HCT116 (cell line): ENCODE measurements around the gene SH2D7. TPM values are rescaled to one million over a fixed set of nuclear protein-coding genes. Genes with fewer than 3 reads are reported as not detected.

Experiments used
- ATAC-seq: fragments of 200-7000 bp; cut with Tn5 transposase; 2 replicates; pipeline ENCODE4 v1.9.1; 2020; ENCODE audit warnings: mild to moderate bottlenecking, moderate library complexity
- BruUV-seq: library from RNA; stranded (reverse); fragments of 400-500 nt; replicated peaks from 2 replicates; lab custom pipeline; 2021; lab: Mats Ljungman, UMichigan
- CTCF ChIA-PET: fragments of 300-600 bp; sonication (Branson Sonifier 250); formaldehyde crosslinking; loops from one replicate; lab custom pipeline; 2021; ENCODE audit warnings: antibody characterized with exemption; lab: Charles Lee
- POLR2A ChIA-PET: fragments of 300-600, 350-600 bp; sonication (Branson Sonifier 250); formaldehyde crosslinking; loops from one replicate; lab custom pipeline; 2021; ENCODE audit warnings: antibody characterized with exemption; lab: Charles Lee
- RAD21 ChIA-PET, 2 experiments: fragments of 300-600 bp; sonication (Branson Sonifier 250); formaldehyde crosslinking; loops; one replicate each; lab custom pipeline; 2023; ENCODE audit warnings: low total read pairs in 2 of 2; ENCODE audit not compliant: uncharacterized antibody in 2 of 2, unreplicated experiment in 2 of 2, low non-redundant PET in 1 of 2; lab: Charles Lee
- DNase-seq: peaks from one replicate; pipeline ENCODE4 v3.0.0-alpha.2; 2010; ENCODE audit warnings: low read depth, low spot score
- H2AFZ ChIP-seq: fragments of 200-600 bp; shearing (Covaris generic), sonication (generic); 2 replicates; pipeline ENCODE4 v1.6.1; 2017; ENCODE audit warnings: low read depth, mixed run types, mixed read lengths, antibody characterized with exemption, low read length; ENCODE audit not compliant: poor library complexity, severe bottlenecking
- H3K27ac ChIP-seq: 2 replicates; pipeline ENCODE4 v1.5.1; 2012; ENCODE audit warnings: low read depth, low read length
- H3K27me3 ChIP-seq: fragments of 200-600 bp; sonication (generic); 2 replicates; pipeline ENCODE4 v1.6.1; 2016; ENCODE audit warnings: mixed run types, low read length, mixed read lengths; ENCODE audit not compliant: insufficient read depth
- H3K36me3 ChIP-seq, 2 experiments: fragments of 200-500 bp in 1 of 2; fragments of 200-600 bp in 1 of 2; sonication (Bioruptor generic) in 1 of 2; sonication (generic) in 1 of 2; 2 replicates each; pipeline versions ENCODE4 v1.5.1 to v1.6.1; 2014 to 2016; ENCODE audit warnings: low read length in 2 of 2, inconsistent platforms in 1 of 2, mixed read lengths in 1 of 2, mixed run types in 1 of 2; ENCODE audit not compliant: insufficient read depth in 2 of 2, control insufficient read depth in 1 of 2
- H3K4me1 ChIP-seq, 2 experiments: fragments of 200-600 bp in 1 of 2; sonication (generic) in 1 of 2; 2 replicates each; pipeline versions ENCODE4 v1.5.1 to v1.6.1; 2012 to 2017; ENCODE audit warnings: low read length in 2 of 2, inconsistent platforms in 1 of 2, mild to moderate bottlenecking in 1 of 2, mixed read lengths in 1 of 2, mixed run types in 1 of 2, moderate library complexity in 1 of 2; ENCODE audit not compliant: insufficient read depth in 2 of 2, control insufficient read depth in 1 of 2
- H3K4me2 ChIP-seq: fragments of 200-600 bp; sonication (generic); 2 replicates; pipeline ENCODE4 v1.6.1; 2017; ENCODE audit warnings: mixed run types, low read length, mixed read lengths
- H3K4me3 ChIP-seq, 2 experiments: fragments of 200-600 bp in 1 of 2; sonication (generic) in 1 of 2; replicated peaks in 1 of 2; 2 replicates each; pipeline ENCODE4 v1.5.1; 2011 to 2016; ENCODE audit warnings: low read length in 2 of 2, control low read depth in 1 of 2, low read depth in 1 of 2, mild to moderate bottlenecking in 1 of 2, mixed read lengths in 1 of 2, mixed run types in 1 of 2
- H3K79me2 ChIP-seq: fragments of 200-600 bp; sonication (generic); 2 replicates; pipeline ENCODE4 v1.6.1; 2017; ENCODE audit warnings: mild to moderate bottlenecking, mixed run types, low read length, moderate library complexity, mixed read lengths; ENCODE audit not compliant: insufficient read depth
- H3K9ac ChIP-seq: fragments of 200-600 bp; sonication (generic); 2 replicates; pipeline ENCODE4 v1.6.1; 2016; ENCODE audit warnings: low read length, mixed read lengths
- H3K9me2 ChIP-seq: fragments of 200-600 bp; sonication (generic), shearing (Covaris generic); 2 replicates; pipeline ENCODE4 v1.6.1; 2017; ENCODE audit warnings: mixed run types, mild to moderate bottlenecking, moderate library complexity; ENCODE audit not compliant: insufficient read depth
- H3K9me3 ChIP-seq, 2 experiments: fragments of 200-500 bp in 1 of 2; fragments of 200-600 bp in 1 of 2; sonication (Bioruptor generic) in 1 of 2; sonication (generic) in 1 of 2; 2 replicates each; pipeline ENCODE4 v1.6.1; 2014 to 2017; ENCODE audit warnings: low read length in 2 of 2, mixed read lengths in 2 of 2, inconsistent platforms in 1 of 2, low read depth in 1 of 2, mild to moderate bottlenecking in 1 of 2, mixed run types in 1 of 2, moderate library complexity in 1 of 2; ENCODE audit not compliant: control insufficient read depth in 1 of 2, insufficient read depth in 1 of 2
- H4K20me1 ChIP-seq: fragments of 200-600 bp; sonication (generic), shearing (Covaris generic); 2 replicates; pipeline ENCODE4 v1.6.1; 2017; ENCODE audit warnings: mixed run types, mild to moderate bottlenecking, moderate library complexity; ENCODE audit not compliant: insufficient read depth
- CBX3 ChIP-seq: IDR thresholded peaks from 2 replicates; pipeline ENCODE4 v1.6.1; 2012; ENCODE audit warnings: low read depth
- CEBPB ChIP-seq: IDR thresholded peaks from 2 replicates; pipeline ENCODE4 v1.6.1; 2012; ENCODE audit warnings: low read depth
- EGR1 ChIP-seq: IDR thresholded peaks from 2 replicates; pipeline ENCODE4 v1.6.1; 2012; ENCODE audit warnings: low read depth
- EZH2phosphoT487 ChIP-seq: fragments of 200-600 bp; IDR thresholded peaks from 2 replicates; pipeline ENCODE4 v1.6.1; 2018; ENCODE audit warnings: antibody characterized with exemption, borderline replicate concordance
- FOSL1 ChIP-seq: IDR thresholded peaks from 2 replicates; pipeline ENCODE4 v1.6.1; 2012; ENCODE audit warnings: low read depth
- JUND ChIP-seq: IDR thresholded peaks from 2 replicates; pipeline ENCODE4 v1.6.1; 2012
- POLR2A ChIP-seq: IDR thresholded peaks from 2 replicates; pipeline ENCODE4 v1.7.0; 2011; ENCODE audit warnings: borderline replicate concordance; ENCODE audit not compliant: insufficient read depth, insufficient read length; ENCODE audit errors: extremely low read depth
- POLR2AphosphoS5 ChIP-seq: IDR thresholded peaks from 2 replicates; pipeline ENCODE4 v1.6.1; 2011; ENCODE audit warnings: mild to moderate bottlenecking, low read depth, low read length, moderate library complexity
- RAD21 ChIP-seq: IDR thresholded peaks from 2 replicates; pipeline ENCODE4 v1.6.1; 2012; ENCODE audit warnings: low read depth, mild to moderate bottlenecking
- SIN3A ChIP-seq: IDR thresholded peaks from 2 replicates; pipeline ENCODE4 v1.6.1; 2012; ENCODE audit warnings: low read depth
- SP1 ChIP-seq: IDR thresholded peaks from 2 replicates; pipeline ENCODE4 v1.6.1; 2012; ENCODE audit warnings: low read depth
- SRF ChIP-seq: IDR thresholded peaks from 2 replicates; pipeline ENCODE4 v1.6.1; 2012; ENCODE audit warnings: low read depth
- TCF7L2 ChIP-seq: IDR thresholded peaks from 2 replicates; pipeline ENCODE4 v1.7.0; 2011; ENCODE audit warnings: borderline replicate concordance, inconsistent platforms; ENCODE audit not compliant: insufficient read depth, insufficient read length; ENCODE audit errors: extremely low read depth
- YY1 ChIP-seq: IDR thresholded peaks from 2 replicates; pipeline ENCODE4 v1.6.1; 2011; ENCODE audit warnings: low read length, low read depth, moderate library complexity, mild to moderate bottlenecking; ENCODE audit not compliant: insufficient replicate concordance; ENCODE audit errors: extremely low read depth
- ZFX ChIP-seq: fragments of 450-650 bp; IDR thresholded peaks from 2 replicates; pipeline ENCODE4 v1.6.1; 2017
- ZNF274 ChIP-seq: fragments of 200-500 bp; sonication (Bioruptor generic); IDR thresholded peaks from 2 replicates; pipeline ENCODE4 v1.6.1; 2014; ENCODE audit warnings: mild to moderate bottlenecking, low read depth, low read length, inconsistent platforms
- intact Hi-C: fragments of 100-400 bp; cut with micrococcal nuclease; formaldehyde crosslinking; loops from 2 replicates; pipeline ENCODE4 v1.10.0; 2022
- total RNA-seq: library from RNA; stranded (reverse); gene quantifications from one replicate; pipeline ENCODE4 v1.2.1, GENCODE V29; 2021; ENCODE audit not compliant: unreplicated experiment
- TF ChIP-seq, protein P1 (sequence below): IDR thresholded peaks from 2 replicates; pipeline ENCODE4 v1.6.1; 2012; ENCODE audit warnings: low read depth
- TF ChIP-seq, protein P2 (sequence below): IDR thresholded peaks from 2 replicates; pipeline ENCODE4 v1.6.1; 2012
- TF ChIP-seq, protein P3 (sequence below): IDR thresholded peaks from 2 replicates; pipeline ENCODE4 v1.6.1; 2012

SH2D7 gene
- total RNA-seq, 1 experiment from 2014 or later, result not detected

DNA sequence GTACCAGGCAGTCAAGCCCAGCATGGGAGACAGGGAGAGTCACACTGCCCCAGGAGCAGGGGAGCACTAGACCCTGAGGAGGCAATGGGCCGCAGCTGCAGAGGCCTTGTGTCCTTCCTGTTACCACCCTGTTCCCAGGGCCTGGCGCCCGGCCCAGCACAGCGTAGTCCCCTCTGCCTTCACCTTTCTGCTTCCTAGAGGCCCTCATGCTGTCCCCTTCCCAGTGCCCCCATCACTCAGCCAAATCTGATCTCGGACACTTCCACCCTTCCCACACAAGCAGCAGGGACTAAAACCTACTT is 8.0 kb upstream of the SH2D7 start (continued):
- TF ChIP-seq, protein P1, sequence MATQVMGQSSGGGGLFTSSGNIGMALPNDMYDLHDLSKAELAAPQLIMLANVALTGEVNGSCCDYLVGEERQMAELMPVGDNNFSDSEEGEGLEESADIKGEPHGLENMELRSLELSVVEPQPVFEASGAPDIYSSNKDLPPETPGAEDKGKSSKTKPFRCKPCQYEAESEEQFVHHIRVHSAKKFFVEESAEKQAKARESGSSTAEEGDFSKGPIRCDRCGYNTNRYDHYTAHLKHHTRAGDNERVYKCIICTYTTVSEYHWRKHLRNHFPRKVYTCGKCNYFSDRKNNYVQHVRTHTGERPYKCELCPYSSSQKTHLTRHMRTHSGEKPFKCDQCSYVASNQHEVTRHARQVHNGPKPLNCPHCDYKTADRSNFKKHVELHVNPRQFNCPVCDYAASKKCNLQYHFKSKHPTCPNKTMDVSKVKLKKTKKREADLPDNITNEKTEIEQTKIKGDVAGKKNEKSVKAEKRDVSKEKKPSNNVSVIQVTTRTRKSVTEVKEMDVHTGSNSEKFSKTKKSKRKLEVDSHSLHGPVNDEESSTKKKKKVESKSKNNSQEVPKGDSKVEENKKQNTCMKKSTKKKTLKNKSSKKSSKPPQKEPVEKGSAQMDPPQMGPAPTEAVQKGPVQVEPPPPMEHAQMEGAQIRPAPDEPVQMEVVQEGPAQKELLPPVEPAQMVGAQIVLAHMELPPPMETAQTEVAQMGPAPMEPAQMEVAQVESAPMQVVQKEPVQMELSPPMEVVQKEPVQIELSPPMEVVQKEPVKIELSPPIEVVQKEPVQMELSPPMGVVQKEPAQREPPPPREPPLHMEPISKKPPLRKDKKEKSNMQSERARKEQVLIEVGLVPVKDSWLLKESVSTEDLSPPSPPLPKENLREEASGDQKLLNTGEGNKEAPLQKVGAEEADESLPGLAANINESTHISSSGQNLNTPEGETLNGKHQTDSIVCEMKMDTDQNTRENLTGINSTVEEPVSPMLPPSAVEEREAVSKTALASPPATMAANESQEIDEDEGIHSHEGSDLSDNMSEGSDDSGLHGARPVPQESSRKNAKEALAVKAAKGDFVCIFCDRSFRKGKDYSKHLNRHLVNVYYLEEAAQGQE, result no peak
- TF ChIP-seq SRF (no peak), RAD21 (no peak), JUND (no peak), CBX3 (no peak)
- TF ChIP-seq, protein P2, sequence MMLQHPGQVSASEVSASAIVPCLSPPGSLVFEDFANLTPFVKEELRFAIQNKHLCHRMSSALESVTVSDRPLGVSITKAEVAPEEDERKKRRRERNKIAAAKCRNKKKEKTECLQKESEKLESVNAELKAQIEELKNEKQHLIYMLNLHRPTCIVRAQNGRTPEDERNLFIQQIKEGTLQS, result no peak
- TF ChIP-seq, protein P3, sequence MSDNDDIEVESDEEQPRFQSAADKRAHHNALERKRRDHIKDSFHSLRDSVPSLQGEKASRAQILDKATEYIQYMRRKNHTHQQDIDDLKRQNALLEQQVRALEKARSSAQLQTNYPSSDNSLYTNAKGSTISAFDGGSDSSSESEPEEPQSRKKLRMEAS, result no peak
- TF ChIP-seq, all 23 proteins: peak for 0

DNA sequence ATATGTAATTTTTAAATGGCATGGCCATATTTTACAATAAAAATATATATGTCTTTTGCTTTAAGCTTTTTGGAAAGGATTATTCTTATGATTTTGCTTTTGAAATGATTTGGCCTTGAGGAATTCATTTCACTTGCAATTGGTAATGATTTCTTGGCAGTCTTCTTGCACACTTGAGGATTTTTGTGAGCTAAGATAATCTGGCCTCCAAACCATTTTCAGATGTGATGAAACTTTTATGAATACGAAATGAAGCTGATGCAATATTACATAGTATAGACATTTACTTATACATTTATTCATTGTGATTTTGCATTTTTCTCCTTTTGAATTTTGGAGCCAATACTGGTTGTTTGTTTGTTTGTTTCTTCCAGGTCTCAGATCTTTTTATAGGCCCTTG is 6.4 kb upstream of the SH2D7 start:
- no peak overlapping the region for H3K4me2 ChIP-seq
- ATAC-seq, result no peak
- CTCF ChIA-PET, result no interaction called here
- no peak overlapping the region for H3K4me3 ChIP-seq
- H3K9me3 ChIP-seq, result no peaks in the 10 kb centered on the region
- no peaks in the 10 kb centered on the region for H4K20me1 ChIP-seq
- no peaks in the 10 kb centered on the region for H3K27me3 ChIP-seq
- H3K4me1 ChIP-seq, result no peaks in the 10 kb centered on the region
- no TSS peak for BruUV-seq
- H2AFZ ChIP-seq, result no peak overlapping the region
- no peaks in the 10 kb centered on the region for H3K79me2 ChIP-seq
- no peaks in the 10 kb centered on the region for H3K36me3 ChIP-seq
- H3K9me2 ChIP-seq, result no peaks in the 10 kb centered on the region
- RAD21 ChIA-PET, result no interaction called here
- H3K27ac ChIP-seq, result no peak overlapping the region
- no peak for DNase-seq
- intact Hi-C loops, result no loop called here
- POLR2A ChIA-PET, result no interaction called here
- H3K9ac ChIP-seq, result no peak overlapping the region
- no peak for TF ChIP-seq FOSL1
- TF ChIP-seq, protein P1, result no peak
- no peak for TF ChIP-seq TCF7L2
- no peak for TF ChIP-seq ZNF274
- TF ChIP-seq POLR2AphosphoS5, result no peak
- TF ChIP-seq CBX3, result no peak
- no peak for TF ChIP-seq ZFX
- TF ChIP-seq SRF, result no peak
- no peak for TF ChIP-seq JUND
- TF ChIP-seq SP1, result no peak
- no peak for TF ChIP-seq EGR1
- TF ChIP-seq, protein P2, result no peak
- no peak for TF ChIP-seq EZH2phosphoT487
- no peak for TF ChIP-seq YY1
- no peak for TF ChIP-seq POLR2A
- TF ChIP-seq, protein P3, result no peak
- TF ChIP-seq SIN3A, result no peak
- TF ChIP-seq CEBPB, result no peak
